H1 (cell line): ENCODE measurements around the gene TMTC2. TPM values are rescaled to one million over a fixed set of nuclear protein-coding genes. Genes with fewer than 3 reads are reported as not detected.

Experiments used
- ASH2L ChIP-seq: fragments of 200-600, 300-600 bp; sonication (generic); IDR thresholded peaks from one replicate; pipeline ENCODE4 v1.7.1; 2017; ENCODE audit warnings: low read length
- CBX5 ChIP-seq: fragments of 300-800, 300-1000 bp; sonication (generic); IDR thresholded peaks from 2 replicates; pipeline ENCODE4 v1.7.1; 2016; ENCODE audit warnings: antibody characterized with exemption, low read length, low read depth
- EGR1 ChIP-seq: IDR thresholded peaks from 2 replicates; pipeline ENCODE4 v1.6.1; 2011; ENCODE audit warnings: low read depth, low read length, borderline replicate concordance
- EP300 ChIP-seq, 2 experiments: IDR thresholded peaks; 1 replicate in 1 of 2; 2 replicates in 1 of 2; pipeline ENCODE4 v1.6.1; 2011 to 2012; ENCODE audit warnings: low read depth in 2 of 2, low read length in 2 of 2, mild to moderate bottlenecking in 2 of 2, borderline replicate concordance in 1 of 2, inconsistent platforms in 1 of 2, moderate library complexity in 1 of 2
- FOSL1 ChIP-seq: IDR thresholded peaks from 2 replicates; pipeline ENCODE4 v1.6.1; 2011; ENCODE audit warnings: mild to moderate bottlenecking, low read depth, low read length, moderate library complexity; ENCODE audit not compliant: insufficient read depth
- SAP30 ChIP-seq: fragments of 300-600 bp; sonication (generic); IDR thresholded peaks from 2 replicates; pipeline ENCODE4 v1.7.1; 2012; ENCODE audit warnings: low read length, moderate library complexity, mild to moderate bottlenecking, inconsistent platforms; ENCODE audit not compliant: insufficient read depth, insufficient replicate concordance
- TAF7 ChIP-seq: optimal IDR thresholded peaks from 2 replicates; pipeline ENCODE3; 2011; ENCODE audit warnings: low read depth, mild to moderate bottlenecking, inconsistent platforms, low read length, moderate library complexity, borderline replicate concordance
- TBP ChIP-seq: IDR thresholded peaks from 2 replicates; pipeline ENCODE4 v1.6.1; 2011; ENCODE audit warnings: low read depth, low read length, improper control_type of control experiment
- polyA plus RNA-seq, 7 experiments: library from polyadenylated mRNA; depleted of rRNA in 3 of 7; stranded (reverse) in 5 of 7; unstranded in 2 of 7; fragments of >200 nt in 5 of 7; fragments of 200-250 nt in 2 of 7; gene quantifications; 1 replicate in 5 of 7; 2 replicates in 1 of 7; 4 replicates in 1 of 7; pipeline versions ENCODE4 v1.2.1 to v1.2.3, GENCODE V29; 2011 to 2013; ENCODE audit warnings: missing spikeins in 2 of 7, mixed read lengths in 2 of 7
- total RNA-seq: library from RNA; stranded (reverse); fragmentation: NEBNext Ultra II Directional; extraction: Animal tissue kit (Norgen Biotek cat#: 25700); gene quantifications from 2 replicates; pipeline ENCODE4 v1.2.1, GENCODE V29; 2021
- TF ChIP-seq, protein P1 (sequence below): fragments of 300-600 bp; sonication (generic); IDR thresholded peaks from 2 replicates; pipeline ENCODE4 v1.7.1; 2012; ENCODE audit warnings: low read length, moderate library complexity, mild to moderate bottlenecking, inconsistent platforms; ENCODE audit not compliant: insufficient replicate concordance
- TF ChIP-seq, protein P2 (sequence below): IDR thresholded peaks from 2 replicates; pipeline ENCODE4 v1.6.1; 2011; ENCODE audit warnings: low read depth, mild to moderate bottlenecking, low read length; ENCODE audit not compliant: insufficient read depth

TMTC2 gene
- total and polyA plus RNA-seq, 2 of the 8 experiments (the other 6 are each of a cell fraction or from before 2014, with no cell fraction given) = 2.3 to 3.9 TPM

DNA sequence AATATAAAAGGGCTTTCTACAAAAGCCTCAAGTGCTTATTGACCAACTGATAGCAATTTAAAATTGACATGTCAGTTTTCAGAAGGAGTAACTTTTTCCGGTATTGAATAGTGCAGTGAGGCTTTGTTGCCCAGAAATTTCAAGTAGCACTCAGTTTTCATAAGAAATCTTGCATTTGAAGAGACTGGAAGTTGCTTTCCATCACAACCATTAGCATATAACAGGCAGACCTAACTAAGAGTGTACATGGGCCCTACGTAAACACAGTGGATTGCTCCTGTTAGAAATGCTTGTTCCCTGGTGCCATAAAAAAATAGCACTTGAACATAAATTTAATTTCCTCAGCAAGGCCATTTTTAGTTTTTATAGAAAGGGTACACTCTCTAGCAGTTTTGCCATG lies 117.9 kb downstream of the TMTC2 start (continued):
- TF ChIP-seq, protein P1, sequence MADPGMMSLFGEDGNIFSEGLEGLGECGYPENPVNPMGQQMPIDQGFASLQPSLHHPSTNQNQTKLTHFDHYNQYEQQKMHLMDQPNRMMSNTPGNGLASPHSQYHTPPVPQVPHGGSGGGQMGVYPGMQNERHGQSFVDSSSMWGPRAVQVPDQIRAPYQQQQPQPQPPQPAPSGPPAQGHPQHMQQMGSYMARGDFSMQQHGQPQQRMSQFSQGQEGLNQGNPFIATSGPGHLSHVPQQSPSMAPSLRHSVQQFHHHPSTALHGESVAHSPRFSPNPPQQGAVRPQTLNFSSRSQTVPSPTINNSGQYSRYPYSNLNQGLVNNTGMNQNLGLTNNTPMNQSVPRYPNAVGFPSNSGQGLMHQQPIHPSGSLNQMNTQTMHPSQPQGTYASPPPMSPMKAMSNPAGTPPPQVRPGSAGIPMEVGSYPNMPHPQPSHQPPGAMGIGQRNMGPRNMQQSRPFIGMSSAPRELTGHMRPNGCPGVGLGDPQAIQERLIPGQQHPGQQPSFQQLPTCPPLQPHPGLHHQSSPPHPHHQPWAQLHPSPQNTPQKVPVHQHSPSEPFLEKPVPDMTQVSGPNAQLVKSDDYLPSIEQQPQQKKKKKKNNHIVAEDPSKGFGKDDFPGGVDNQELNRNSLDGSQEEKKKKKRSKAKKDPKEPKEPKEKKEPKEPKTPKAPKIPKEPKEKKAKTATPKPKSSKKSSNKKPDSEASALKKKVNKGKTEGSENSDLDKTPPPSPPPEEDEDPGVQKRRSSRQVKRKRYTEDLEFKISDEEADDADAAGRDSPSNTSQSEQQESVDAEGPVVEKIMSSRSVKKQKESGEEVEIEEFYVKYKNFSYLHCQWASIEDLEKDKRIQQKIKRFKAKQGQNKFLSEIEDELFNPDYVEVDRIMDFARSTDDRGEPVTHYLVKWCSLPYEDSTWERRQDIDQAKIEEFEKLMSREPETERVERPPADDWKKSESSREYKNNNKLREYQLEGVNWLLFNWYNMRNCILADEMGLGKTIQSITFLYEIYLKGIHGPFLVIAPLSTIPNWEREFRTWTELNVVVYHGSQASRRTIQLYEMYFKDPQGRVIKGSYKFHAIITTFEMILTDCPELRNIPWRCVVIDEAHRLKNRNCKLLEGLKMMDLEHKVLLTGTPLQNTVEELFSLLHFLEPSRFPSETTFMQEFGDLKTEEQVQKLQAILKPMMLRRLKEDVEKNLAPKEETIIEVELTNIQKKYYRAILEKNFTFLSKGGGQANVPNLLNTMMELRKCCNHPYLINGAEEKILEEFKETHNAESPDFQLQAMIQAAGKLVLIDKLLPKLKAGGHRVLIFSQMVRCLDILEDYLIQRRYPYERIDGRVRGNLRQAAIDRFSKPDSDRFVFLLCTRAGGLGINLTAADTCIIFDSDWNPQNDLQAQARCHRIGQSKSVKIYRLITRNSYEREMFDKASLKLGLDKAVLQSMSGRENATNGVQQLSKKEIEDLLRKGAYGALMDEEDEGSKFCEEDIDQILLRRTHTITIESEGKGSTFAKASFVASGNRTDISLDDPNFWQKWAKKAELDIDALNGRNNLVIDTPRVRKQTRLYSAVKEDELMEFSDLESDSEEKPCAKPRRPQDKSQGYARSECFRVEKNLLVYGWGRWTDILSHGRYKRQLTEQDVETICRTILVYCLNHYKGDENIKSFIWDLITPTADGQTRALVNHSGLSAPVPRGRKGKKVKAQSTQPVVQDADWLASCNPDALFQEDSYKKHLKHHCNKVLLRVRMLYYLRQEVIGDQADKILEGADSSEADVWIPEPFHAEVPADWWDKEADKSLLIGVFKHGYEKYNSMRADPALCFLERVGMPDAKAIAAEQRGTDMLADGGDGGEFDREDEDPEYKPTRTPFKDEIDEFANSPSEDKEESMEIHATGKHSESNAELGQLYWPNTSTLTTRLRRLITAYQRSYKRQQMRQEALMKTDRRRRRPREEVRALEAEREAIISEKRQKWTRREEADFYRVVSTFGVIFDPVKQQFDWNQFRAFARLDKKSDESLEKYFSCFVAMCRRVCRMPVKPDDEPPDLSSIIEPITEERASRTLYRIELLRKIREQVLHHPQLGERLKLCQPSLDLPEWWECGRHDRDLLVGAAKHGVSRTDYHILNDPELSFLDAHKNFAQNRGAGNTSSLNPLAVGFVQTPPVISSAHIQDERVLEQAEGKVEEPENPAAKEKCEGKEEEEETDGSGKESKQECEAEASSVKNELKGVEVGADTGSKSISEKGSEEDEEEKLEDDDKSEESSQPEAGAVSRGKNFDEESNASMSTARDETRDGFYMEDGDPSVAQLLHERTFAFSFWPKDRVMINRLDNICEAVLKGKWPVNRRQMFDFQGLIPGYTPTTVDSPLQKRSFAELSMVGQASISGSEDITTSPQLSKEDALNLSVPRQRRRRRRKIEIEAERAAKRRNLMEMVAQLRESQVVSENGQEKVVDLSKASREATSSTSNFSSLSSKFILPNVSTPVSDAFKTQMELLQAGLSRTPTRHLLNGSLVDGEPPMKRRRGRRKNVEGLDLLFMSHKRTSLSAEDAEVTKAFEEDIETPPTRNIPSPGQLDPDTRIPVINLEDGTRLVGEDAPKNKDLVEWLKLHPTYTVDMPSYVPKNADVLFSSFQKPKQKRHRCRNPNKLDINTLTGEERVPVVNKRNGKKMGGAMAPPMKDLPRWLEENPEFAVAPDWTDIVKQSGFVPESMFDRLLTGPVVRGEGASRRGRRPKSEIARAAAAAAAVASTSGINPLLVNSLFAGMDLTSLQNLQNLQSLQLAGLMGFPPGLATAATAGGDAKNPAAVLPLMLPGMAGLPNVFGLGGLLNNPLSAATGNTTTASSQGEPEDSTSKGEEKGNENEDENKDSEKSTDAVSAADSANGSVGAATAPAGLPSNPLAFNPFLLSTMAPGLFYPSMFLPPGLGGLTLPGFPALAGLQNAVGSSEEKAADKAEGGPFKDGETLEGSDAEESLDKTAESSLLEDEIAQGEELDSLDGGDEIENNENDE = no peak
- TF ChIP-seq SAP30 = no peak
- TF ChIP-seq FOSL1 = no peak
- TF ChIP-seq TAF7 = no peak
- no peak for TF ChIP-seq EGR1
- no peak for TF ChIP-seq EP300 (IDR thresholded peaks at IDR 0.05; ENCODE audit: borderline replicate concordance in 1 of 2, low read depth in 2 of 2, low read length in 2 of 2)
- no peak for TF ChIP-seq TBP
- TF ChIP-seq, protein P2, sequence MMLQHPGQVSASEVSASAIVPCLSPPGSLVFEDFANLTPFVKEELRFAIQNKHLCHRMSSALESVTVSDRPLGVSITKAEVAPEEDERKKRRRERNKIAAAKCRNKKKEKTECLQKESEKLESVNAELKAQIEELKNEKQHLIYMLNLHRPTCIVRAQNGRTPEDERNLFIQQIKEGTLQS = no peak
- TF ChIP-seq ASH2L = no peak
- TF ChIP-seq CBX5 = no peak
